Urinary bladder (tissue), 4 donors: ENCODE results near the gene UBE2L3. TPM values are rescaled to one million over a fixed set of nuclear protein-coding genes. Genes with fewer than 3 reads are reported as not detected.
"Not testable (repeated sequence)": the region's sequence is repeated elsewhere in the genome, so short reads cannot be mapped to it uniquely, and the experiment has no call there.

ENCODE experiments used
- DNase-seq: peaks from one replicate; pipeline ENCODE4 v3.0.0-alpha.2; 2015; ENCODE audit errors: extremely low spot score
- H3K27ac ChIP-seq: one replicate; pipeline ENCODE4 v1.5.1; 2013; ENCODE audit warnings: low read depth, mild to moderate bottlenecking, moderate library complexity
- H3K36me3 ChIP-seq: one replicate; pipeline ENCODE4 v1.6.1; 2013; ENCODE audit warnings: mild to moderate bottlenecking, moderate library complexity; ENCODE audit not compliant: insufficient read depth
- H3K4me1 ChIP-seq: one replicate; pipeline ENCODE4 v1.6.1; 2013; ENCODE audit warnings: mild to moderate bottlenecking, moderate library complexity; ENCODE audit not compliant: insufficient read depth
- H3K4me3 ChIP-seq: one replicate; pipeline ENCODE4 v1.5.1; 2013; ENCODE audit warnings: low read depth, low read length
- WGBS: extraction: QIAGEN DNeasy Blood & Tissue Kit; methylation state at CpG from one replicate; pipeline ENCODE4 v1.1.7; 2013; 5-methylcytosine and 5-hydroxymethylcytosine counted together
- polyA plus RNA-seq: library from polyadenylated mRNA; stranded (reverse); fragments of 200-250 nt; gene quantifications from one replicate; pipeline ENCODE4 v1.2.3, GENCODE V29; 2013
- total RNA-seq: library from RNA; depleted of rRNA; stranded (reverse); fragments of >200 nt; gene quantifications from one replicate; pipeline ENCODE4 v1.2.3, GENCODE V29; 2014
- donor health status: healthy with polysubstance abuse.
- donor health status: healthy.

Gene UBE2L3
- total and polyA plus RNA-seq, 2 donors: 32.4 to 55.6 TPM

GRCh38 chr22:21632237-21632895 is 64.9 kb downstream of the UBE2L3 start, which contains the start of gene CCDC116:
Gene CCDC116, plus strand, starts transcription at chr22:21632760. Its CDS starts 422 bp downstream, at chr22:21633182.
- WGBS: 52% methylated on average over 27 of the region's 27 CpGs

GRCh38 chr22:21632931-21633330 is 65.4 kb downstream of the UBE2L3 start:
- Histone ChIP-seq H3K27ac (no peak overlapping the region), H3K4me3 (no peak overlapping the region), H3K36me3 (peaks cover under 1% of the 10 kb centered on the region), H3K4me1 (no peaks in the 10 kb centered on the region)
- no peak for DNase-seq
- 84% methylated on average over 18 of the region's 18 CpGs for WGBS

More at GRCh38 chr22:21632237-21632895, 64.9 kb downstream of the UBE2L3 start, which contains the start of gene CCDC116:
- no peak within 1 kb of the TSS for H3K4me3 ChIP-seq
- no peaks in the 10 kb centered on the region for H3K4me1 ChIP-seq
- H3K27ac ChIP-seq: no peak within 1 kb of the TSS
- H3K36me3 ChIP-seq: peaks cover 2% of the 10 kb centered on the region
- no peak for DNase-seq

- no peaks in the 10 kb centered on the region for H3K4me1 ChIP-seq
- no peak overlapping the region for H3K4me3 ChIP-seq
- WGBS: 93% methylated on average over 4 of the region's 4 CpGs
- H3K27ac ChIP-seq: no peak overlapping the region
- no peaks in the 10 kb centered on the region for H3K36me3 ChIP-seq
- no peak for DNase-seq
These were observed 66.0 kb downstream of the UBE2L3 start for GRCh38 chr22:21633481-21633880.

GRCh38 chr22:21634081-21634480 is 66.6 kb downstream of the UBE2L3 start:
- no peak for DNase-seq
- no peak overlapping the region for H3K27ac ChIP-seq
- no peak overlapping the region for H3K4me3 ChIP-seq
- WGBS: 94% methylated on average over 16 of the region's 16 CpGs
- no peaks in the 10 kb centered on the region for H3K36me3 ChIP-seq
- H3K4me1 ChIP-seq: no peaks in the 10 kb centered on the region

GRCh38 chr22:21634844-21635243 is 67.3 kb downstream of the UBE2L3 start:
- no peak for DNase-seq
- H3K36me3 ChIP-seq: no peaks in the 10 kb centered on the region
- H3K27ac ChIP-seq: no peak overlapping the region
- H3K4me1 ChIP-seq: no peaks in the 10 kb centered on the region
- H3K4me3 ChIP-seq: no peak overlapping the region
- WGBS: 71% methylated on average over 19 of the region's 19 CpGs

GRCh38 chr22:21635771-21636510 is 68.4 kb downstream of the UBE2L3 start:
- Histone ChIP-seq H3K4me3 (no peak overlapping the region), H3K27ac (no peak overlapping the region), H3K36me3 (no peaks in the 10 kb centered on the region), H3K4me1 (no peaks in the 10 kb centered on the region)
- WGBS: 82% methylated on average over 15 of the region's 15 CpGs
- no peak for DNase-seq

- WGBS: 92% methylated on average over 17 of the region's 17 CpGs
- Histone ChIP-seq H3K36me3 (no peaks in the 10 kb centered on the region), H3K4me1 (no peaks in the 10 kb centered on the region), H3K4me3 (no peak overlapping the region), H3K27ac (no peak overlapping the region)
- DNase-seq: no peak
These were observed 69.2 kb downstream of the UBE2L3 start for GRCh38 chr22:21636629-21637218.

- DNase-seq, H3K4me1 ChIP-seq, H3K36me3 ChIP-seq, H3K4me3 ChIP-seq, H3K27ac ChIP-seq: not testable (repeated sequence)
- WGBS: 90% methylated on average over 2 of the region's 2 CpGs
These were observed 69.9 kb downstream of the UBE2L3 start for GRCh38 chr22:21637450-21637849.

- 77% methylated on average over 4 of the region's 4 CpGs for WGBS
- no peak for DNase-seq
These were observed 71.8 kb downstream of the UBE2L3 start for GRCh38 chr22:21639359-21639758.

GRCh38 chr22:21640810-21641209 is 73.3 kb downstream of the UBE2L3 start:
- Histone ChIP-seq H3K4me3 (no peak overlapping the region), H3K36me3 (no peaks in the 10 kb centered on the region), H3K27ac (no peak overlapping the region), H3K4me1 (no peaks in the 10 kb centered on the region)
- no peak for DNase-seq
- WGBS: 82% methylated on average over 5 of the region's 5 CpGs

More at GRCh38 chr22:21639359-21639758, 71.8 kb downstream of the UBE2L3 start:
- H3K4me1 ChIP-seq: no peaks in the 10 kb centered on the region
- H3K27ac ChIP-seq: no peak overlapping the region
- no peak overlapping the region for H3K4me3 ChIP-seq
- H3K36me3 ChIP-seq: no peaks in the 10 kb centered on the region

- Histone ChIP-seq H3K36me3 (no peaks in the 10 kb centered on the region), H3K27ac (no peak overlapping the region), H3K4me1 (no peaks in the 10 kb centered on the region), H3K4me3 (no peak overlapping the region)
- 5% methylated on average over 9 of the region's 9 CpGs for WGBS
- DNase-seq: no peak
These were observed 73.9 kb downstream of the UBE2L3 start for GRCh38 chr22:21641417-21641788.

GRCh38 chr22:21641789-21642583 is 74.5 kb downstream of the UBE2L3 start, which contains the start of gene SDF2L1:
Gene SDF2L1, plus strand, starts transcription at chr22:21642302. Its CDS starts 35 bp downstream, at chr22:21642337.
- H3K4me1 ChIP-seq: no peaks in the 10 kb centered on the region
- peak within 1 kb of the TSS; percentile 31 for H3K27ac ChIP-seq
- under 1% methylated on average over 76 of the region's 76 CpGs for WGBS
- H3K36me3 ChIP-seq: no peaks in the 10 kb centered on the region
- DNase-seq: peak; percentile 94
- H3K4me3 ChIP-seq: peak within 1 kb of the TSS; percentile 59
